ENCODE data around the gene PLEKHA4.

The PLEKHA4 gene

DNA sequence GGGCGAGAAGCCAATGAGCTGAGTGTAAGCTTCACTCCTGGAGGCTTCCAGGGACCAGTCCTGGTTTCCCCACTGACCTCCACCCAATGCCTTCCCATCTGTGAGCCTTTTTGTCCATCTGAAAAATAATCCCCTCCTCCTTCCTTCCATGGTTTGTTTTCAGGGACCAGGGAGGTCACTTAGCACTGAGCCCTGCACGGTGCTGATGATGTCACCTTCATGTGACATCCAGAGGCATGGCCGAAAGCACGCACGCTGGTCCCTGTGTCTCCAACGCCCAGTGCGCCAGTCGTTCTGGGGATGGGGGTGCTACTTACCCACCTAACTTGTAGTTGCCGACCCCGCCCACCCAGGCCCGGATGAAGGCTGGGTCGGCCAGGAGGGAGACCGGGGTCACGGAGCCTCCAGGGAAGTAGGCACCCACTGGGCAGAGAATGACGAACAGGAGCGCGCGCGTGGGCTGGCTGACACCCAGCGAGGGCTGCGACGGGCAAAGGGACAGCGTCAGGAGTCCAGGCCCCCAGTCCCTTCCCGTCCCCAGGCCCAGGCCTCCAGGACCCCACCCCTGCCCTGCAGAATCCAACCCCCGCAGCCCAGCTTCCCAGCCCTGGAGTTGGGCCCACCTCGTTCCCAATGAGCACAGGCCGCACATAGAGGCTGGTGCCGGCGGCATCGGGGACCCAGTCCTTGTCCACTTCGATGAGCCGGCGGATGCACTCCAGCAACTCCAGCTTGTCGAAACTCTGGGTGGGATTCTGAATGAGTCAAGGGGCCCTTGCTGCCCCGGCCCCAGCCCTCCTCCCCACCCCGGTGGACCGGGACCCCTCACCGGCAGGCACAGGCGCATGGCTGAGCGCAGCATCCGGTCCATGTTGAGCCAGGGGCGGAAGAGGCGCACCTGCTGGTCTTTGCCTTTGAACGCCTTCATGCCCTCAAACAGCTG, 68.8 kb downstream of the PLEKHA4 start:
- in situ Hi-C loops (cut with MboI; ENCODE audit: low sequenced_read_pairs) = loop anchor here (25.0 kb wide), 1 partner anchor 163 kb away; the partner anchor contains the start of genes BAX and FTL

DNA sequence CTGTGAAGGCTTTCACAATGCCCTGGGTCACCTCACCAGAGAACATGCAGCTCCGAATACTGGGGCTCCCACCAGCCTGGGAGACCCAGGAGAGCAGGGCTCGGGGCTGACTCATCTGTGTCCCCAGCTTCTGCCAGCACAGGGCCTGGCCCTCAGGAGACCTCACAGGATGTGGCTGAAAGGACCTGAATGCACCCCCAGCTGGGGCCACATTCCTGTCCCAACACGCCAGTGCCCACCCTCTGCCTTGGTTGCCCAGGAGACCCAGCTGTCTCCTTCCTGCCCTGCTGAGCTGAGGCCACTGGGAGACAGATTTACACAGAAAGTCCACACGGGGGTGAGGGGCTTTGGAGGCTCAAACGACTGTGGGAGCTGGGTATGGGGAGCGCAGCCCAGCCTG, 69.5 kb downstream of the PLEKHA4 start:
- in situ Hi-C loops (cut with MboI; ENCODE audit: low sequenced_read_pairs) = loop anchor here (25.0 kb wide), 1 partner anchor 163 kb away; the partner anchor contains the start of genes BAX and FTL

- in situ Hi-C loops (cut with MboI; ENCODE audit: low sequenced_read_pairs) = loop anchor here (25.0 kb wide), 1 partner anchor 165 kb away; the partner anchor contains the start of genes BAX and FTL
Observed at GRCh38 chr19:48797103-48797502, 71.3 kb downstream of the PLEKHA4 start.

GRCh38 chr19:48796298-48797083, 71.9 kb downstream of the PLEKHA4 start:
- in situ Hi-C loops (cut with MboI; ENCODE audit: low sequenced_read_pairs) = loop anchor here (25.0 kb wide), 1 partner anchor 166 kb away; the partner anchor contains the start of genes BAX and FTL

DNA sequence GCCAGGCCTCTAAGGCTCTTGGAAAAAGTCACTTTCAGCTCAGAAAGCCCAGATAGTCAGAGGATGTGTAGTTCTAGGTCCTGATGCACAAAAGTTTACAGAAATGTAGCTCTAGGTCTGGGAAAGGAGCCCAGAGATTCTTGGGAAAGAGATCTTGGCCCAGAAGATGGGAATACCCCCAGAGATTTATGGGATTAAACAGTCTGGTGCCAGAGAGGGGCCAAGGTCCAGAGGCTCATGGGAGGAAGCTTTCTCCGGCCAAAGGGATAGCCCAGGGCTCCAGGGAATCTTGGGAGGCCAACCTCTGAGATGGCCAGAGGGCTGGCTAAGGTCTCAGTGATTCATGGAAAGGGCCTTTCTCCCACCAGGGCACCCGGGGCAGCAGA, 72.7 kb downstream of the PLEKHA4 start:
- in situ Hi-C loops (cut with MboI; ENCODE audit: low sequenced_read_pairs) = loop anchor here (25.0 kb wide), 1 partner anchor 167 kb away; the partner anchor contains the start of genes BAX and FTL

DNA sequence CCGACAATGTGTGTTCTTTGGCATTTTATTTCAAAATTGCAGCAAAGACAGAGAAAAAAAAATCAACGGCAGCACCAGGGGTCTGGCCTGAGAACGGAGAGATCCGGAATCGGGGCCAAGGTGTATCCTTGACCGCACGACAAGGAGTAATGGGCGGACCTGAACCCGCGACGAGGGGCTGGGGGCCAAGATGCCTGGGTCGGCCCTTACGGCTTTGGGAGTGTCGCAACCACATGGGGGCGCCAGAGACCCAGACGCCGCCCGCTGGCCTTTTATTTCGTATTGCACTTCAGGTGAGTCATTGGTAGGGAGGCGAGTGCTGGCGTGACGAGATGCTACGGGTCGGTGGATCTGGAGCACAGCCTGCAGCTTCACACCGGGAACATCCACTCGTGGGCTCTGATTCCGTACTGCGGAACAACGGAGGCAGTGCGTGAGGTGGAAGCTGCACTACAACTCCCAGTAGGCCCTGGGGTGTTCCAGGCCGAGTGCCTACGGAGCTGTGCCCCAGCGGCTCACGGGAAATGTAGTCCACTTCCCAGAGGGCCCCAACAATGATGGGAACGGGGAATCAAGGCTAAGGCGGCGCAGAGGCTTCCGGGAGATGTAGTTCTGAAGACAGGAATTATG, 73.2 kb downstream of the PLEKHA4 start:
- in situ Hi-C loops (cut with MboI; ENCODE audit: low sequenced_read_pairs) = loop anchor here (25.0 kb wide), 1 partner anchor 167 kb away; the partner anchor contains the start of genes BAX and FTL

- in situ Hi-C loops (cut with MboI; ENCODE audit: low sequenced_read_pairs) = loop anchor here (25.0 kb wide), 1 partner anchor 168 kb away; the partner anchor contains the start of genes BAX and FTL
Observed at GRCh38 chr19:48794291-48794690, 74.1 kb downstream of the PLEKHA4 start.

DNA sequence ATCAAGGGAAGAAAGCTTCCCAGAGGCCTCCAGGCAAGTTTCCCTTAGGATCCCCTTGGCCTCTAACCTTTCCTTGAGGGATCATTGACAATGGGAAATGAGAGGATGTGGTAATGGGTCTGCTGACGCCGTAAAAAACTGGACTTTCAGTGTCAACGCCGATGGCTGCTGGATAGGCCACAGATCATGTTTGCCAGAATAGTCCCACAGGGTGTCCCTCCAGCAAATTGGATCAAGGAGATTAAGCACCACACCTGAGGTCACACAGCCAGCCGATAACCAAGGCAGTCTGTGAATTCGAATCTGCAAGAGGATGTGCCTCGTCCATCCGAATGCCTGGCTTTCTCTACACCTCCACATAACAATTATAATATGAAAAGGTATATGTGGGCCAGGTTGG, 75.1 kb downstream of the PLEKHA4 start:
- in situ Hi-C loops (cut with MboI; ENCODE audit: low sequenced_read_pairs) = loop anchor here (25.0 kb wide), 1 partner anchor 169 kb away; the partner anchor contains the start of genes BAX and FTL

DNA sequence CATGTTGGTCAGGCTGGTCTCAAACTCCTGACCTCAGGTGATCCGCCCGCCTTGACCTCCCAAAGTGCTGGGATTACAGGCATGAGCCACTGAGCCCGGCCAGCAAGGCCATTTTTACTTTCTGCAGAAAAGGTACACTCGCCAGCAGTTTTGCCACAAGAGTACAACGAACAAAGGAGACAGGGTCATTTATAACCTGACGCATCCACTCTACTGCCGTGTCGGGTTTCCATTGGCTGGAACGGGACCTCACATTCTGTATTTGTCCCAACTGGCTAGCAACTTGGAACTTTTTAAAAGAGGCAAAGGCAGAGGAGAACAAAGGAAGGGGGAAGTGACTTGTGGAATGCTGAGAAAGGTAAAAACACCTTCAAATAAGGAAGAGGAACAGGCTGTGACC, 81.1 kb downstream of the PLEKHA4 start:
- in situ Hi-C loops (cut with MboI; ENCODE audit: low sequenced_read_pairs) = loop anchor here (25.0 kb wide), 1 partner anchor 175 kb away; the partner anchor contains the start of genes BAX and FTL

Measured in HL-60/S4 treated with phorbol 12-myristate 13-acetate at 8.2 ng/mL for 4 days and 3 days (cell line).